COLO668 (cell line): ENCODE data around the gene PLEKHM1.
A peak's percentile ranks its signal among the peaks of the same experiment; 100 is the strongest.

Source experiments
- DNase-seq: peaks from one replicate; lab custom pipeline; 2025; ENCODE audit not compliant: unreplicated experiment; lab: John Stamatoyannopoulos, UW

The PLEKHM1 gene

GRCh38 chr17:45404870-45405249 is 85.7 kb downstream of the PLEKHM1 start:
- DNase-seq: no peak

GRCh38 chr17:45403906-45404490 is 86.5 kb downstream of the PLEKHM1 start:
- no peak for DNase-seq

GRCh38 chr17:45402916-45403315 is 87.6 kb downstream of the PLEKHM1 start:
- no peak for DNase-seq

GRCh38 chr17:45398800-45399199 is 91.7 kb downstream of the PLEKHM1 start:
- no peak for DNase-seq

GRCh38 chr17:45397796-45398195 is 92.7 kb downstream of the PLEKHM1 start:
- no peak for DNase-seq

- DNase-seq: no peak
Measured at GRCh38 chr17:45396496-45397205, 93.9 kb downstream of the PLEKHM1 start.

DNA sequence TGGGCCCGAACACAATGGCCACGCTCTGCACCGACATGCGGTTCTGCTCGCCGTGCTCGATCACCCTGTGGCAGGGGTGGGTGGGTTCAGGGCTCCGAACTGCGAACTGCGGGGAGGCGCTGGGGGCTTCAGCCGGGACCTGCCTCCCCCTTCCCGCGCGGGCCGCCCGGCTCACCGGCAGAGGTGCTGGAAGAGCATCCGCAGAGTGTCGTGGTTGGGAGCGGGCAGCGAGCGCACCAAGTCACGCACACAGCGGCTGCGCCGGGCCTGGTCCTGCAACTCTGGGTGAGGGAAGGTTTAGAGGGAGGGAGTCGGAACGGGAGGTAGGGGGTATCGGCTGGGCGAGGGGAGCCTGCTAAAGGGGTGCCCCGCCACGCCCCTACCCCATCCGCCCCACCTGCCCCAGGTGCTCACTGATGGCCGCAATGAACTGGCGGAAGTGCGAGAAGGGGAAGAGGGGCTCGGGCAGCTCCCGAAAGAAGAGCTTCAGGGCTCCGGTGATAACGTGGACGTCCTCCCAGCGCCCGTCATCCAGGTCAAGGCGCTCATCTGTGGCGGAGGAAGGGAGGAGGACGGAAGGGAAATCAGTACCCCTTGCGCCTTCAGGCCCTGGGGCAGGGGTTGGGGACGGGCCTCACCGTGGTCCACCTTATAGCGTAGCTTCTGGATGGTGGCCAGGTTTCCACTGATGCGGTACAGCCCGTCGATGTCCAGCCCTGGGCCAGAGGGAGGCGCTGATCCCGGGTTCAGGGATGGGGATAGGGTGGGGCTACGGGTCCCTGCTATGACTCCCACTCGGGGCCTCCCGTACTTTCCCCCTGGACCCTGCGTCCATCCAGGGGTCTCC is 94.7 kb downstream of the PLEKHM1 start:
- no peak for DNase-seq

GRCh38 chr17:45394913-45395568 is 95.5 kb downstream of the PLEKHM1 start:
- peak; percentile 49 for DNase-seq

DNA sequence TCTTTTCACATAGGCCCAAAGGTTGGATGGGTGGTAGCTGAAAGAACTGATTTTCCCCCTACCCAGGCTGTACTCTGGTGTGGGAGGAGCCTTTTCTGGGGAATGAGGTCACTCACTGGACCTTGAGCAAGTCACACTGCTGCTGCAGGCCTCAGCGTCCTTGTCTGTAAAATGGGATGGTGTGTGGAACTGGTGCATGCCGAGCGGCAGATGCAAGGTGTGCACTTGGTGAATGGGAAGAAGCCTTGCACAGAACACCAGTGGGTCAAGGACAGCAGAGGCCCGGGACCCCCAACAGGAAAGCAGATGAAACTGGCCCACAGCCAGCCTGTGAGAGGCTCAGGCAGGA is 96.0 kb downstream of the PLEKHM1 start:
- DNase-seq: no peak

DNA sequence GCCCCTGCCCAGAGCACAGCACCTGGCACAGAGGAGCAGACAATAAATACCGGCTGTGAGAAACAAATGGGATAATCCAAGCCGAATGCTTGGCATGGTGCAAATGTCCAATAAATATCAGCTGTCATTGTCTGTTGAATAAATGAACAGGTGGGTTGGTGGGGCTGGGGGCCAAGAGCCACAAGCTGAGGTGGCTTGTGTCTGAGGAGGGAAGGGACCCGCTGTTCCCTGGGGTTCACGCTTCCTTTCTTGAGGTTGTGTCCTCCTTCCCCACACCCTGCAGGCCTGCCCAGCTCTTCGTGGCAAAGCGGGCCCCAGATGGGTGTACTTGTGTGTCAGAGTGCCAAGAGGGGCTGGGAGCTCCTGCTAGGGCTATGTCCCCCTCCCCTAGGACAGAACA is 96.4 kb downstream of the PLEKHM1 start:
- no peak for DNase-seq

- no peak for DNase-seq
Measured at GRCh38 chr17:45393411-45393810, 97.1 kb downstream of the PLEKHM1 start.

- no peak for DNase-seq
Measured at GRCh38 chr17:45391918-45392317, 98.6 kb downstream of the PLEKHM1 start.

- DNase-seq: no peak
Measured at GRCh38 chr17:45391291-45391690, 99.2 kb downstream of the PLEKHM1 start.

DNA sequence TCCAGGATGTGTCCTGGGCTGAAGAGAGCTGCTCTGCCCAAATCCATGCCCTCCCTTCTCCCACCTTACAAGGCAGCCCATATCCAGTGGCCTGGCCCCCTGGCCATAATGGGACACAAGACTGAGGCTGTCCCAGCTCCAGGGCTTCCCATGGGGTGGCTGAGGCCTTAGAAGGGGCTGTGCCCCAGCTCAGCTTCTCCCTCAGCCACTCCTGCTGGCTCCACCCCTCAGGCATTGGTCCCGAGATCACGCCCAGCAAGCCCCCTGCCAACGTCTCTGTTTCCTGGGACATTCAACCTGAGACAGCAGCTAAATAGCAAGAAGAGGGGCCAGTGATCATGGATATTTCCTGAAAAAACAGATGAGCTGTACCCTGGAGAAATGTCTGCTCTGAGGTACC is 101.2 kb downstream of the PLEKHM1 start:
- no peak for DNase-seq

DNA sequence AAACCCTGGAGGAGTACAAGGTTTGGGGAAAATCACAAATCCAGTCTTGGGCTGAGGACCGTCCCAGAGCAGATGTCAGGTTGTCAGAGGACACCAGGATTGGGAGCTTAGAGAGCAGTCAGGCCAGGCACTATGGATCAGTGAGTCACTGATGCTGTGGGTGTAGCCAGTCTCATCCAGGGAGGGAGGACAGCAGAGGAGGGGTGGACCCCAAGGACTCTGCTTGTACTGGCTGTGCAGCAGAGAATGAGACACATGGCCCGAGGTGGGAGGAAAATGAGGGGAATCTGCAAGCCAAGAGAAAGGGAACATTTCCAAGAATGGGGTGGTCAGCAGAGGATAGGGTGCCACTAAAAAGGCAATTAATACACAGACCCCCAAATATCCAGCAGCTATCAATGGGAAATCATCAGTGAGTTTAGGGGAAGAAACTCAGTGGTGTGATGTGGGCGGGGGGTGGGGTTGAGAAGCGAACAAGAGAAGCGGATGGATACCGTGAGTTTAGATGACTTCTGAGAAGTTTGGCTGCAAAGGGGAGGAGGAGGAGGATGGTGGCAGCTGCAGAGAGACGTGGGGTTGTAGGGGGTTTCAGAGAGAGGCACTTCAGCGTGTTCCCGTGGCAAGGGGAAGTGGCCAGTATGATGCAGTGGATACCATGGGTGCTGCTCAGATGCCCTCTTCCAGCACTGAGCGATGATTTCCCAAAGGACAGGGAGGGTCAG is 101.8 kb downstream of the PLEKHM1 start:
- DNase-seq: no peak

GRCh38 chr17:45387739-45388138 is 102.8 kb downstream of the PLEKHM1 start:
- no peak for DNase-seq

DNA sequence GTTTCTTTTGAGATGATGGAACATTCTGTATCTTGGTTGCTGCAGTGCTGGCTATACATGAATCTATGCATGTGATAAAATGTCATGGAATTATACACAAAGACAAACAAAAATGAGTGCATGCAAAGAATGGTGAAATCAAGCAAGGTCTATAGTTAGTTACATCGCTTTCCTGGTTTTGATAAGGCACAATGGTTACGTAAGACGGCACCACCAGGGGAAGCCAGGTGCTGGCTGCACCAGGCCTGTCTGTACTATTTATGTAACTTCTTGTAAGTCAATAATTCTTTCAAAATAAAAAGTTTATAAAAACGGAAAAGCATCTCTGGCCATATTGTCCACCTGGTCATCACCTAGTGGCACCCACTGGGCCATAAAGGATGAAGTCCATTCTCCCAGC is 104.3 kb downstream of the PLEKHM1 start:
- no peak for DNase-seq
